AG04449 (cell line): ENCODE results near the gene BRINP3.

Experiments
- CTCF ChIA-PET: fragments of 350-600 bp; formaldehyde crosslinking; extraction: SDS; loops from one replicate; lab custom pipeline; 2021; ENCODE audit warnings: antibody characterized with exemption; lab: Yijun Ruan, JAX
- POLR2A ChIA-PET: fragments of 400-600, 350-600 bp; formaldehyde crosslinking; extraction: SDS; loops from one replicate; lab custom pipeline; 2020; ENCODE audit warnings: antibody characterized with exemption, inconsistent platforms; lab: Yijun Ruan, JAX
- DNase-seq: peaks from one replicate; pipeline ENCODE4 v3.0.0-alpha.2; 2010; ENCODE audit warnings: low read depth, low spot score
- H3K4me3 ChIP-seq: 2 replicates; pipeline ENCODE4 v1.5.1; 2011; ENCODE audit warnings: low read depth, mild to moderate bottlenecking, control low read depth, low read length
- TF ChIP-seq, protein P1 (sequence below): IDR thresholded peaks from one replicate; pipeline ENCODE4 v1.5.1; 2011; ENCODE audit warnings: mild to moderate bottlenecking, moderate library complexity, low read length, control low read depth, inconsistent platforms; ENCODE audit not compliant: insufficient read depth; ENCODE audit errors: missing control alignments

Gene BRINP3

GRCh38 chr1:190273161-190273560, 204.5 kb downstream of the BRINP3 start:
- ChIA-PET CTCF (no interaction called here), POLR2A (no interaction called here)
- DNase-seq = no peak
- H3K4me3 ChIP-seq = no peak overlapping the region
- TF ChIP-seq, protein P1, sequence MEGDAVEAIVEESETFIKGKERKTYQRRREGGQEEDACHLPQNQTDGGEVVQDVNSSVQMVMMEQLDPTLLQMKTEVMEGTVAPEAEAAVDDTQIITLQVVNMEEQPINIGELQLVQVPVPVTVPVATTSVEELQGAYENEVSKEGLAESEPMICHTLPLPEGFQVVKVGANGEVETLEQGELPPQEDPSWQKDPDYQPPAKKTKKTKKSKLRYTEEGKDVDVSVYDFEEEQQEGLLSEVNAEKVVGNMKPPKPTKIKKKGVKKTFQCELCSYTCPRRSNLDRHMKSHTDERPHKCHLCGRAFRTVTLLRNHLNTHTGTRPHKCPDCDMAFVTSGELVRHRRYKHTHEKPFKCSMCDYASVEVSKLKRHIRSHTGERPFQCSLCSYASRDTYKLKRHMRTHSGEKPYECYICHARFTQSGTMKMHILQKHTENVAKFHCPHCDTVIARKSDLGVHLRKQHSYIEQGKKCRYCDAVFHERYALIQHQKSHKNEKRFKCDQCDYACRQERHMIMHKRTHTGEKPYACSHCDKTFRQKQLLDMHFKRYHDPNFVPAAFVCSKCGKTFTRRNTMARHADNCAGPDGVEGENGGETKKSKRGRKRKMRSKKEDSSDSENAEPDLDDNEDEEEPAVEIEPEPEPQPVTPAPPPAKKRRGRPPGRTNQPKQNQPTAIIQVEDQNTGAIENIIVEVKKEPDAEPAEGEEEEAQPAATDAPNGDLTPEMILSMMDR = no peak

- H3K4me3 ChIP-seq = no peak overlapping the region
- TF ChIP-seq, protein P1 = no peak
- ChIA-PET CTCF (no interaction called here), POLR2A (no interaction called here)
- no peak for DNase-seq
These were observed 215.1 kb downstream of the BRINP3 start for GRCh38 chr1:190262538-190262937.

GRCh38 chr1:190259424-190259823, 218.2 kb downstream of the BRINP3 start:
- ChIA-PET POLR2A (no interaction called here), CTCF (no interaction called here)
- TF ChIP-seq, protein P1 = no peak
- no peak for DNase-seq
- no peak overlapping the region for H3K4me3 ChIP-seq

- POLR2A ChIA-PET = no interaction called here
- H3K4me3 ChIP-seq = no peak overlapping the region
- TF ChIP-seq, protein P1 = no peak
- DNase-seq = no peak
- CTCF ChIA-PET = no interaction called here
These were observed 219.7 kb downstream of the BRINP3 start for GRCh38 chr1:190258003-190258402.

DNA sequence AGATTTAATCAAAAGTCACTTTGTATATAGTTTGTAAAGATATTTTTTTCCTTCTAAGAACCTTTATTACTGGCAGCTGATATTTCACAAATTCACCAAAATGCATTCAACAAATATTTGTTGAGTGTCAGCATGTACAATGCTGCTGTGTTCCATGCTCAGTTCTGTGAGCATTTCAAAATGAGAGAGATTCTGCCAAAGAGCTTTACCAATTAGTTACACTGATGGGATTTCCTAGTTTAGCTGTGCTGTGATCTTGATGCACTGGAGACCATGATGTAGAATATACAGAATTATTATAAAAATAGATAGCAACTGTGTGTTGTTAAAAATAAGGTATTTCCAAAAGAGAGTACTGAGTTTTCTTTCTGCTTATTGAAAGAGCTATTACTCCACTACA, 225.6 kb downstream of the BRINP3 start:
- TF ChIP-seq, protein P1 = no peak
- ChIA-PET CTCF (no interaction called here), POLR2A (no interaction called here)
- no peak overlapping the region for H3K4me3 ChIP-seq
- DNase-seq = no peak

DNA sequence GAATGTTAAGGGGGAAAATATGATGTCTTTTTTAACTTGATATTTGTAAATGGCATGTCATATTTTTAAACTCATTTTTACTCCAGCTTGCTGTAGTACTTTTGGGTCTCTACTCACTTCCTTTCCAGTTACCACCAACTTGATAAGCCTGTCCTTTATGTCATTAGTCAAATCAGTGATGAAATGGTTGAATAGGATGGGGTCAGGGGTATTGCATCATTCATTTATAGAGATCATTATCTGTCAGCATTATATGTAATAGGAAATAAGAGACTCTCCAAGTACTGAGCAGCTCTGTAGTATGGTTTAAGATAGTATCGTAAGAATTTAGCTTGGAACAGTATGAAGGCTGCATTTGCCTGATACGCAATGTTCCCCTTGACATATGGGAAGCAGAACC, 227.3 kb downstream of the BRINP3 start:
- no peak for DNase-seq
- H3K4me3 ChIP-seq = no peak overlapping the region
- ChIA-PET POLR2A (no interaction called here), CTCF (no interaction called here)
- TF ChIP-seq, protein P1 = no peak
